ENCODE measurements around the gene COL15A1. TPM values are rescaled to one million over a fixed set of nuclear protein-coding genes. Genes with fewer than 3 reads are reported as not detected.

The COL15A1 gene
- total RNA-seq, 1 donor from 2014 or later, result 8.0 TPM

GRCh38 chr9:98977813-98978212 lies 34.1 kb downstream of the COL15A1 start:
- intact Hi-C loops (cut with DNase I), result no loop called here
- no peak for ATAC-seq
- no peak overlapping the region for H3K27ac ChIP-seq

GRCh38 chr9:98978231-98978681 lies 34.5 kb downstream of the COL15A1 start:
- H3K4me1 ChIP-seq, result peaks cover 11% of the 10 kb centered on the region
- intact Hi-C loops (cut with DNase I), result no loop called here
- no peaks in the 10 kb centered on the region for H3K27me3 ChIP-seq (ENCODE audit: low read depth)
- no peaks in the 10 kb centered on the region for H3K36me3 ChIP-seq
- H3K27ac ChIP-seq, result no peak overlapping the region
- DNase-seq (no peak), ATAC-seq (no peak)
- no peak overlapping the region for H3K4me3 ChIP-seq
- H3K9me3 ChIP-seq, result no peaks in the 10 kb centered on the region
- no peak for TF ChIP-seq CTCF (IDR thresholded peaks at IDR 0.05)

More at GRCh38 chr9:98977813-98978212, 34.1 kb downstream of the COL15A1 start:
- DNase-seq, result no peak
- Histone ChIP-seq H3K4me3 (no peak overlapping the region), H3K4me1 (peaks cover 11% of the 10 kb centered on the region), H3K9me3 (no peaks in the 10 kb centered on the region), H3K27me3 (ENCODE audit: low read depth) (no peaks in the 10 kb centered on the region), H3K36me3 (no peaks in the 10 kb centered on the region)
- no peak for TF ChIP-seq CTCF (IDR thresholded peaks at IDR 0.05)

- DNase-seq, result no peak
- Histone ChIP-seq H3K4me1 (peaks cover 2% of the 10 kb centered on the region), H3K4me3 (no peak overlapping the region), H3K27me3 (ENCODE audit: low read depth) (no peaks in the 10 kb centered on the region), H3K36me3 (no peaks in the 10 kb centered on the region), H3K27ac (no peak overlapping the region), H3K9me3 (no peaks in the 10 kb centered on the region)
- TF ChIP-seq CTCF (IDR thresholded peaks at IDR 0.05), result no peak
- intact Hi-C loops (cut with DNase I), result no loop called here
- no peak for ATAC-seq
Measured at GRCh38 chr9:98980291-98980690, 36.6 kb downstream of the COL15A1 start.

- Histone ChIP-seq H3K27me3 (ENCODE audit: low read depth) (no peaks in the 10 kb centered on the region), H3K4me1 (no peaks in the 10 kb centered on the region), H3K4me3 (no peak overlapping the region), H3K9me3 (no peaks in the 10 kb centered on the region), H3K27ac (no peak overlapping the region), H3K36me3 (no peaks in the 10 kb centered on the region)
- ATAC-seq (no peak), DNase-seq (no peak)
- intact Hi-C loops (cut with DNase I), result no loop called here
- TF ChIP-seq CTCF (IDR thresholded peaks at IDR 0.05), result no peak
Measured at GRCh38 chr9:98983295-98984268, 39.9 kb downstream of the COL15A1 start.

- DNase-seq, result no peak
- peak in 1 of 2 donors; percentile 17 for ATAC-seq
- Histone ChIP-seq H3K27me3 (ENCODE audit: low read depth) (no peaks in the 10 kb centered on the region), H3K36me3 (no peaks in the 10 kb centered on the region), H3K4me3 (no peak overlapping the region), H3K9me3 (no peaks in the 10 kb centered on the region), H3K27ac (no peak overlapping the region), H3K4me1 (no peaks in the 10 kb centered on the region)
- TF ChIP-seq CTCF (IDR thresholded peaks at IDR 0.05), result no peak
- intact Hi-C loops (cut with DNase I), result no loop called here
Measured at GRCh38 chr9:98985596-98985995, 41.9 kb downstream of the COL15A1 start.

Data from lower lobe of right lung (tissue), 2 donors.